Epithelial cell of esophagus (primary cell): ENCODE measurements around the gene TIMP3.

Experiments used
- DNase-seq: peaks from one replicate; pipeline ENCODE4 v3.0.0; 2010; ENCODE audit warnings: low read depth
- H3K4me3 ChIP-seq: 2 replicates; pipeline ENCODE4 v1.5.1; 2011; ENCODE audit warnings: mild to moderate bottlenecking, low read length, control low read depth
- TF ChIP-seq, protein P1 (sequence below): IDR thresholded peaks from 2 replicates; pipeline ENCODE4 v1.5.1; 2011; ENCODE audit warnings: low read depth, mild to moderate bottlenecking, low read length, control low read depth, inconsistent platforms; ENCODE audit not compliant: insufficient read depth; ENCODE audit errors: missing control alignments

Gene TIMP3

DNA sequence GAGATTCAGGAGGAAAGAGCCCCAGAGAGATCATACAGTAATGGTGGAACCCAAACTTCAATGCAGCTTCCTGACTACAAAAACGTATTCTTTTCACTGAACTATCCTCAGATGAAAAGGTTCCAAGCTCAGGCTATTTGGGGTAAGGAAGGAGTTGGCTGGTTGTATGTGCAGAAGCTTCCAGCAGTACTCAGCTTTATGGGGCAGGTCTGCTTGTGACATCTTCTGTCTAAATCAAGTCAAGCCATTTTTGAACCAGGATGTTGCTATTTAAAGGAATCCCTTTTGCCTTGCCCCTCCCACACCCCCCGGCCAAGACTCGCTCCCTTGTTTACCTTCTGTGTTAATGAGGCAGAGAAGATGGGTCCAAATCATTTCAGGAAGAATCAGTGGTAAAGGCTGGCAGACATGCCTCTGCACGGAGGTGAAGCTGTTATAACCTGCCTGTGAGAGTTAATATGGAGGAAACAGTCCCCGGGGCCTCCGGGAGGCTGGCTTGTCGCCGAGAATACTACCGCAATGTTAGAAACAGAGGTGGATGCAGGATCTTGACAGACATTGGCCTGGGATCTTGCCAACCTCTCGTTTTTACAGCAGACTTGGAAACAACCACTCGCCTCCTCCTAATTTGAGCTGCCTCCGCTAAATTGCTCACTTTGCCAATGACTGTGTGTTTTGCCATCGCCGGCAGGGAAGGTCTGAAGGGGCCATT, 45.4 kb downstream of the TIMP3 start:
- no peak overlapping the region for H3K4me3 ChIP-seq
- DNase-seq = peak; percentile 96
- TF ChIP-seq, protein P1, sequence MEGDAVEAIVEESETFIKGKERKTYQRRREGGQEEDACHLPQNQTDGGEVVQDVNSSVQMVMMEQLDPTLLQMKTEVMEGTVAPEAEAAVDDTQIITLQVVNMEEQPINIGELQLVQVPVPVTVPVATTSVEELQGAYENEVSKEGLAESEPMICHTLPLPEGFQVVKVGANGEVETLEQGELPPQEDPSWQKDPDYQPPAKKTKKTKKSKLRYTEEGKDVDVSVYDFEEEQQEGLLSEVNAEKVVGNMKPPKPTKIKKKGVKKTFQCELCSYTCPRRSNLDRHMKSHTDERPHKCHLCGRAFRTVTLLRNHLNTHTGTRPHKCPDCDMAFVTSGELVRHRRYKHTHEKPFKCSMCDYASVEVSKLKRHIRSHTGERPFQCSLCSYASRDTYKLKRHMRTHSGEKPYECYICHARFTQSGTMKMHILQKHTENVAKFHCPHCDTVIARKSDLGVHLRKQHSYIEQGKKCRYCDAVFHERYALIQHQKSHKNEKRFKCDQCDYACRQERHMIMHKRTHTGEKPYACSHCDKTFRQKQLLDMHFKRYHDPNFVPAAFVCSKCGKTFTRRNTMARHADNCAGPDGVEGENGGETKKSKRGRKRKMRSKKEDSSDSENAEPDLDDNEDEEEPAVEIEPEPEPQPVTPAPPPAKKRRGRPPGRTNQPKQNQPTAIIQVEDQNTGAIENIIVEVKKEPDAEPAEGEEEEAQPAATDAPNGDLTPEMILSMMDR = no peak

DNA sequence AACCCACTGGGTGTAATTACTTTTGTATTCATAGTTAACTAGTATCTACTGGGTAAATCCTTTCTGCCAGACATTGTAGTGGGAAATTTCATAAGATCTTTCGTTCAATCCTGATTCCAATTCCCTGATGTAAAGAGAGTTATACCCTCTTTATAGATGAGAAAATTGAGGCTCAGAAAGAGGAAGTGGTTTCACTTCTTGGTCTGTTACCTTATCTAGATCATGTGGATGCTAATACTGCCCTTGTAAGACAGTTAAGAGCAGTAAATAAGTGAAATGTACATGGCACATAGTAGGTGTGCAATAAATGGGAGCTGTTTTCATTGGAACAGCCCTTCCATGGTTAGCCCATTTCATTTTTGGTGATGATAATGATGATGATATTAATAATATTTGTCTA, 46.7 kb downstream of the TIMP3 start:
- no peak for DNase-seq
- H3K4me3 ChIP-seq = no peak overlapping the region
- TF ChIP-seq, protein P1 = no peak

DNA sequence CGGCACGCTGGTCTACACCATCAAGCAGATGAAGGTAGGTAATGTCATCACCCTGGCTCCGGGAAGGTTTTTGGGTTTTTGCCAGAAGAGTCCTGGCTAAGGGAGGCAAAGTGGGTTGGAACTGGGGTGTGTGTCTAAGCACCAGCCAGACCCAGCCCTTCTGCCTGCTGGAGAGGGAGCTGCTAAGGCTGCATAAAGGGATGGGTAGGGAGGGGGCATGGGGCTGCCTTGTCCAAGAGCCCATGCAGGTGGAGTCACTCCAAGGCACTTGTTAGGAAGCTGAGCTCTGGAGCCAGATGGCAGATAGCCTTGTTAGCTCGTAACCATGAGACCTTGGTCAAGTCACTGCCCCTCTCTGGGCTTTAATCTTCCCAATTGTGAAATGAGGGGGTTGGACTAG, 48.0 kb downstream of the TIMP3 start:
- TF ChIP-seq, protein P1 = no peak
- no peak for DNase-seq
- no peak overlapping the region for H3K4me3 ChIP-seq

DNA sequence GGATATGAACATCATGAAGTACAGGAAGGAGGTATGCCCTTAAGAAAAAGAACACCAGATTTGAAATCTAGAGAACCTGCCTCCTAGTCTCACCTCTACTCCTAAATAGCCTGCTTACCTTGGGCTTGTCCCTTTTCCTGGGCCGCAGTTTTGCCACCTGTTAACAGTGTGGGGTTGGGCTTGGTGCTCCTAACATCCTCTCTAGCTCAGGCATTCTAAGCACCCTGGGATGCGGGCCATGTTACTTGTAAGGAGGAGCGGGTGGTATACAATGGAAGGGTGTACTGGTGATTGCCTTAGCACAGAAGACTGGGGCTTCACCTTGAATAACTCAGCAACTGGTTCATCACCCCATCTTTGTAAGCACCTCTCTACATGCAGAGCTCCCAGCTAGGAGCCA, 48.7 kb downstream of the TIMP3 start:
- no peak for DNase-seq
- TF ChIP-seq, protein P1 = no peak

DNA sequence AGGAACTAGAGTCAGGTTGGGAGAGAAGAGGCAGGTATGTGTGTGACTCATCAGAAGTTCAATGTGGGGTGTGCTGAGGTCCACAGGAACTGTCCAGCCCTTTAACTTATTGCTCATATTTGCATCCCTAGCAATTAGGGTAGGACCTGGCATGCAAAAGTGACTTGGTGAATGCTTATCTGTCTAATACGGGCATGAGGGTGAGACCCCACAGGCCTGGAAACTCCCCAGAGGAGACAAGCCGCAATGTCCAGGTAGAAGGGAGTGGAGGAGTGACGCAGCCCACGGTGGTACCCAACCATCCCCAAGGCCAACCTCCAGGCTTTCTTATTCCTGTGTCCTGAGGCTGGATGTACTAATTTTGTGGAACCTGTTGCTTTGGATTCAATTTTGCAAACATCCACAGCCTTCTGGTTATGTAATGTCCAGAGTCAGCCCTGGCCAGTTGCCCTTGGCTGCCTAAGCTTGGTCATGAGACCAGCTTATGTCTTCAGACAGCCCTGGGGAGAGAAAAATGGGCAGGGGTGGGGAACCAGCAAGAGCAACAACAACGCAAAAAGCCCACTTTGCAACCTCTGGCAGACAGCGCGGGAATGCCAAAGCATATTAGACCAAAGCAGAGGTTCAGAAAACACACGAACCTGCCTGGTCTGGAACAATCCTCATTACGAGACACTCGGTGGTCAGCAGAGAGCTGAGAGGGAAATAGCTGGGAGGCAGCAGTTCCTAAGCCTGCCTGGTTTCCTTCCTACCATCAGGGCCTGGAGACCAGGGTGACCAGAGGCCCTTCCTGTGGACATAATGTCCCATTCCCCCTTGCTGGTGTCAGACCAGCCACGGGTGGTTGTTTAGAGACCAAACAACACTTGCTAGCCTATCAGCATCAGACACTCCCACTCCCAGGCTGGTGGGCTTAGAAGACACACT, 49.3 kb downstream of the TIMP3 start:
- H3K4me3 ChIP-seq = no peak overlapping the region
- TF ChIP-seq, protein P1 = no peak
- no peak for DNase-seq

More for the DNA sequence above, 48.7 kb downstream of the TIMP3 start:
- no peak overlapping the region for H3K4me3 ChIP-seq

DNA sequence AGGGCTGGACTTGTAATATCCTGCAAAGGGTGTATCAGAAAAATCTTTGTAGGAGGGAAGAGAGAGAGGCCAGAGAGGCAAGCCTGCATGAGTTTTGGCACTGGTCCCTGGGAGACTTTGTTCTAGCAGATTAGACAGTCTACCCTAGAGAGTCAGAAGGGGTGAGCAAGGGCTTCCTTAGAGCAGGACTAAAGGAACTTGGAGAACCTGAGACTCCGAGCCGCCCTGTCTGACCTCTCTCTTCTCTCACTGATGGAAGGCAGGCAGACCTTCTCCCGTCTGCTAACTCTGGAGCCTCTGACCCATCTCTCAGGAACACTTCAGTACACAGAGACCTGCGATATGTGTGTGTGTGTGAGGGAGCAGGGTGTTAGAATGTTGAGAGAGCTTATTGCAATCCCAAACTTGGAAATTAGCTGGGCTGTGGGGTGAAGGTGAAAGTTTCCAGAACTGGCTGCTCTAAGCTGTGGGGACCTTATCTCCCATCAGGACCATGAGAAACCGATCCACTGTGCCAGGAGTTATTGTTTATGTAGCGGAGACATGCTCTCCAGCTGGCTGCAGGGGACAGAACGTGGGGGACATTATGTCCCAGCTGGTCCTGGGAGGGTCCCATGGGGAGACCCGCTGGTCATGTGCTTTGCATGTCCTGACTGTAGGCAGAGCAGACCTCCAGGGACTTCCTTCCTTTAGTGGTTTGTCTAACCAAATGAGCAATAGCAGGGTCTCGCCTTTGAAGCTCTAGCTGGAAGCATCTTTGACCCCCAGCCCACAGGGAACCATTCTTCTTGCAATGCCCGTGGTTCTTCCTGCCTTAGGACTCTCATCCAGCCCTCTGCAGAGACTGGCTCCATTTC, 51.1 kb downstream of the TIMP3 start:
- H3K4me3 ChIP-seq = no peak overlapping the region
- no peak for DNase-seq
- TF ChIP-seq, protein P1 = no peak
